ENCODE results near the gene CRHR1.

DNA sequence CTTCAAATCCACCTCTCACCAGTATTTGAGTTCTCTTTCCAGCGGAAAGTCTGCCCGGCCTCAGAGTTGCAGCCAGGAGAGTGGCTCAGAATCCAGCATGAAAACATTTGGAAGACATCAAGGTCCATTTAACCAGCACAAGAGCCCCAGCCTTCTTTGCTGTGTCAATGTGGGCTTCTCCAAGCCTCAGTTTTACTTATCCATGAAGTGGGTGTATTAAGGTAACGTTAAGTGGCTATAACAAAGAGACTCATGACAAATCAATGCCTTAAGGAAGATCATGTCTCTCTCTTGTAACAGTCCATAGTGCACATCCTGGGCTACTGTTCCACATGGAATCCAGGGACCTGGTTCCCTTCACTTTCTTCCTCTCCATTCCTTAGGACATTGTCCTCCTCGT, 59.6 kb downstream of the CRHR1 start:
- TF ChIP-seq ZNF274 (IDR thresholded peaks at IDR 0.05; ENCODE audit: low read depth, low read length) = no peak
- TF ChIP-seq YY1 (IDR thresholded peaks at IDR 0.05; ENCODE audit: insufficient read depth, insufficient read length) = no peak
- TF ChIP-seq SUZ12 (IDR thresholded peaks at IDR 0.05; ENCODE audit: extremely low read depth, insufficient read depth, insufficient read length) = no peak
